GM23338 (cell line): Measurements from ENCODE around the gene ACSL3. TPM values are rescaled to one million over a fixed set of nuclear protein-coding genes. Genes with fewer than 3 reads are reported as not detected.

ENCODE experiments used
- ATAC-seq: fragments of 200-7000 bp; cut with Tn5 transposase; 3 replicates; pipeline ENCODE4 v1.9.1; 2020
- DNase-seq: peaks from one replicate; pipeline ENCODE4 v3.0.0-alpha.2; 2015; ENCODE audit warnings: low spot score
- H2AFZ ChIP-seq: fragments of 200-600 bp; sonication (generic); 2 replicates; pipeline ENCODE4 v1.8.0; 2016; ENCODE audit warnings: antibody characterized with exemption, mild to moderate bottlenecking, moderate library complexity
- H3F3A ChIP-seq: fragments of 200-600 bp; sonication (generic); replicated peaks from 2 replicates; pipeline ENCODE4 v1.8.0; 2017; ENCODE audit warnings: antibody characterized with exemption, mixed run types, low read depth
- H3K27ac ChIP-seq: fragments of 200-600 bp; sonication (generic); 2 replicates; pipeline ENCODE4 v1.6.1; 2016; ENCODE audit warnings: low read depth
- H3K27me3 ChIP-seq: fragments of 200-600 bp; sonication (generic); 2 replicates; pipeline ENCODE4 v1.8.0; 2016; ENCODE audit warnings: mild to moderate bottlenecking, mixed run types, moderate library complexity; ENCODE audit not compliant: insufficient read depth
- H3K36me3 ChIP-seq: fragments of 200-600 bp; sonication (generic); 2 replicates; pipeline ENCODE4 v1.8.0; 2016; ENCODE audit warnings: mild to moderate bottlenecking; ENCODE audit not compliant: insufficient read depth
- H3K4me1 ChIP-seq: fragments of 200-600 bp; sonication (generic); 2 replicates; pipeline ENCODE4 v1.8.0; 2016; ENCODE audit warnings: mild to moderate bottlenecking, moderate library complexity; ENCODE audit not compliant: insufficient read depth
- H3K4me2 ChIP-seq: fragments of 200-600 bp; sonication (generic); 2 replicates; pipeline ENCODE4 v1.7.1; 2017; ENCODE audit warnings: mixed run types
- H3K4me3 ChIP-seq: fragments of 200-600 bp; sonication (generic); 2 replicates; pipeline ENCODE4 v1.6.1; 2016; ENCODE audit warnings: mixed run types
- H3K79me2 ChIP-seq: fragments of 200-600 bp; sonication (generic); replicated peaks from 2 replicates; pipeline ENCODE4 v1.8.0; 2017; ENCODE audit warnings: mild to moderate bottlenecking; ENCODE audit not compliant: insufficient read depth
- H3K9me2 ChIP-seq: fragments of 200-600 bp; sonication (generic); 2 replicates; pipeline ENCODE4 v1.8.0; 2017; ENCODE audit not compliant: insufficient read depth
- H4K20me1 ChIP-seq: fragments of 200-600 bp; sonication (generic); replicated peaks from 2 replicates; pipeline ENCODE4 v1.8.0; 2017; ENCODE audit warnings: mild to moderate bottlenecking; ENCODE audit not compliant: insufficient read depth
- H3K27ac Mint-ChIP-seq: 2 replicates; pipeline ENCODE4 v1.8.0; 2020; ENCODE audit warnings: inconsistent platforms, mild to moderate bottlenecking, moderate library complexity, mixed read lengths
- H3K27me3 Mint-ChIP-seq: 3 replicates; pipeline ENCODE4 v1.8.0; 2022; ENCODE audit warnings: low read depth, mild to moderate bottlenecking, moderate library complexity, mixed read lengths, inconsistent platforms; ENCODE audit not compliant: insufficient read depth, poor library complexity
- H3K36me3 Mint-ChIP-seq: 3 replicates; pipeline ENCODE4 v1.8.0; 2021; ENCODE audit warnings: low read depth, mild to moderate bottlenecking, inconsistent platforms, moderate library complexity, mixed read lengths
- H3K4me1 Mint-ChIP-seq: 3 replicates; pipeline ENCODE4 v1.8.0; 2020; ENCODE audit warnings: mild to moderate bottlenecking, inconsistent platforms, mixed read lengths
- H3K4me3 Mint-ChIP-seq: 3 replicates; pipeline ENCODE4 v1.8.0; 2021; ENCODE audit warnings: moderate library complexity, mild to moderate bottlenecking, inconsistent platforms, mixed read lengths
- H3K9me3 Mint-ChIP-seq: 3 replicates; pipeline ENCODE4 v1.8.0; 2020; ENCODE audit warnings: moderate library complexity, mild to moderate bottlenecking, inconsistent platforms, mixed read lengths
- CTCF ChIP-seq, 2 experiments: fragments of 200-600 bp in 1 of 2; sonication (generic) in 1 of 2; conservative IDR thresholded peaks; 2 replicates each; pipeline versions ENCODE4 v1.5.1 to v1.6.1; 2016 to 2017; ENCODE audit warnings: antibody characterized with exemption in 2 of 2, low read depth in 2 of 2, mild to moderate bottlenecking in 2 of 2, moderate library complexity in 1 of 2
- ETS1 ChIP-seq: IDR thresholded peaks from 2 replicates; pipeline ENCODE4 v1.6.1; 2016; ENCODE audit warnings: antibody characterized with exemption
- EZH2 ChIP-seq: fragments of 200-600 bp; sonication (generic); IDR thresholded peaks from one replicate; pipeline ENCODE4 v1.8.0; 2017; ENCODE audit warnings: antibody characterized with exemption, mild to moderate bottlenecking, low read depth; ENCODE audit not compliant: unreplicated experiment
- NANOG ChIP-seq: IDR thresholded peaks from 2 replicates; pipeline ENCODE4 v1.6.1; 2016; ENCODE audit warnings: antibody characterized with exemption, borderline replicate concordance
- ZNF331 ChIP-seq: fragments of 250-450 bp; sonication (Bioruptor Pico); IDR thresholded peaks from 2 replicates; pipeline ENCODE4 v1.5.0; 2020; ENCODE audit warnings: low read depth, mild to moderate bottlenecking, moderate library complexity
- ZNF462 ChIP-seq: fragments of 250-450 bp; sonication (Bioruptor Pico); IDR thresholded peaks from 2 replicates; pipeline ENCODE4 v1.5.0; 2020; ENCODE audit warnings: mild to moderate bottlenecking, moderate library complexity
- polyA plus RNA-seq: library from polyadenylated mRNA; unstranded; fragments of >200 nt; fragmentation: Nextera tagmentation; extraction: Ambion mirVana; gene quantifications from 2 replicates; pipeline ENCODE4 v1.2.1, GENCODE V29; 2016
- total RNA-seq: library from RNA; depleted of rRNA; stranded (reverse); fragments of >200 nt; shearing (Covaris generic); gene quantifications from 2 replicates; pipeline ENCODE4 v1.2.3, GENCODE V29; 2014

ACSL3 gene
- total and polyA plus RNA-seq, 2 experiments from 2014 or later, result 55.3 to 130 TPM

GRCh38 chr2:222912776-222913175 lies 51.9 kb downstream of the ACSL3 start:
- Histone ChIP-seq H3K4me2 (no peak overlapping the region), H3K9me2 (no peaks in the 10 kb centered on the region), H3F3A (no peaks in the 10 kb centered on the region), H3K4me3 (no peak overlapping the region), H3K27ac (peak overlapping the region; percentile 10; the same call in 1 of the 2 replicates), H3K27me3 (no peaks in the 10 kb centered on the region), H3K4me1 (peaks cover 36% of the 10 kb centered on the region), H2AFZ (no peak overlapping the region), H4K20me1 (no peaks in the 10 kb centered on the region; the same call in 1 of the 2 replicates), H3K36me3 (no peaks in the 10 kb centered on the region; the same call in 1 of the 2 replicates), H3K79me2 (peaks cover 87% of the 10 kb centered on the region)
- TF ChIP-seq ETS1, result no peak
- no peak for TF ChIP-seq ZNF462 (CRISPR knock-in tag)
- no peak for TF ChIP-seq EZH2
- no peak for TF ChIP-seq ZNF331
- TF ChIP-seq NANOG, result no peak
- no peak for TF ChIP-seq CTCF (conservative IDR thresholded peaks at IDR 0.05; ENCODE audit: low read depth in 2 of 2)
- ATAC-seq, result no peak
- peaks cover 33% of the 10 kb centered on the region for H3K36me3 Mint-ChIP-seq
- no peaks in the 10 kb centered on the region for H3K9me3 Mint-ChIP-seq
- peaks cover 63% of the 10 kb centered on the region for H3K4me1 Mint-ChIP-seq
- no peak overlapping the region for H3K4me3 Mint-ChIP-seq
- H3K27me3 Mint-ChIP-seq, result peaks cover 1% of the 10 kb centered on the region
- H3K27ac Mint-ChIP-seq, result peak overlapping the region; percentile 56; the same call in 1 of the 2 replicates
- DNase-seq, result no peak
